GM12872 (cell line): ENCODE data around the gene NTRK3.

ENCODE experiments used
- TF ChIP-seq, protein P1 (sequence below): IDR thresholded peaks from 3 replicates; pipeline ENCODE4 v1.5.1; 2011; ENCODE audit warnings: low read depth, mild to moderate bottlenecking, low read length, moderate library complexity; ENCODE audit not compliant: insufficient read depth

Gene NTRK3

DNA sequence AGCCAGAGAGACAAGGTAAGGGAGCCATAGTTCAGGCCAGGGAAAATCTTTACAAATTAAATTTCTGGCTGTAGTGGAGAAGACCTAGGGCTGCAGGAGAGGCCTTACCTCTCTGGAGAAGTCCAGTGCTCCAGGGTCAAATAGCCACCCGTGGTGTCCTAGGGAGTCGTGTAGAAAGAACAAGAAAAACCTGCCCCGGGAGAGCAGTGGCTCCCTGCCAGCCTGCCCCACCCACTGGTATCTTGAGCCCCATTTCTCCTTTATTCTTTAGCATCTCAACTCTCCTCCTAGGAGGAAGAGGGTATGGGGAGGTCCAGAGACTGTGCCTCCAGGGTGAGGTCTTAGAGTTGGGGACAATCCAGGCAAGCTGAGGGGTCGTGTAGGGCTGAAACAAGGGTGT is 32.1 kb upstream of the NTRK3 start:
- TF ChIP-seq, protein P1, sequence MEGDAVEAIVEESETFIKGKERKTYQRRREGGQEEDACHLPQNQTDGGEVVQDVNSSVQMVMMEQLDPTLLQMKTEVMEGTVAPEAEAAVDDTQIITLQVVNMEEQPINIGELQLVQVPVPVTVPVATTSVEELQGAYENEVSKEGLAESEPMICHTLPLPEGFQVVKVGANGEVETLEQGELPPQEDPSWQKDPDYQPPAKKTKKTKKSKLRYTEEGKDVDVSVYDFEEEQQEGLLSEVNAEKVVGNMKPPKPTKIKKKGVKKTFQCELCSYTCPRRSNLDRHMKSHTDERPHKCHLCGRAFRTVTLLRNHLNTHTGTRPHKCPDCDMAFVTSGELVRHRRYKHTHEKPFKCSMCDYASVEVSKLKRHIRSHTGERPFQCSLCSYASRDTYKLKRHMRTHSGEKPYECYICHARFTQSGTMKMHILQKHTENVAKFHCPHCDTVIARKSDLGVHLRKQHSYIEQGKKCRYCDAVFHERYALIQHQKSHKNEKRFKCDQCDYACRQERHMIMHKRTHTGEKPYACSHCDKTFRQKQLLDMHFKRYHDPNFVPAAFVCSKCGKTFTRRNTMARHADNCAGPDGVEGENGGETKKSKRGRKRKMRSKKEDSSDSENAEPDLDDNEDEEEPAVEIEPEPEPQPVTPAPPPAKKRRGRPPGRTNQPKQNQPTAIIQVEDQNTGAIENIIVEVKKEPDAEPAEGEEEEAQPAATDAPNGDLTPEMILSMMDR = no peak

DNA sequence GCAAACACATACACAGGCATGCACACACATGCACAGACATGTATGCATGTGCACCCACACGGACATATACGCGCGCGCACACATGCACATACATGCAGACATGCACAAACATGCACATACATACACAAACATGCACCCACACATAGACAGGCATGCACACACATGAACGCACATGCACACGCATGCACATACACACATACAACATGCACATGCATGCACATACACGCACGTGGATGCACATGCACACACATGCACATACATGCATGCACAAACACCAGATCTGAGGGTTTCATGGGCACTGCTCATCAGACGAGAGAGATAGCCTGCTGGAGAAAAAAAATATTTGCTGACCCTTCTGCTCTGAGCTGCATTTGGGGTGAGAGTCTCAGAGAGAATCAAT is 31.7 kb upstream of the NTRK3 start:
- TF ChIP-seq, protein P1 = no peak

- TF ChIP-seq, protein P1 = no peak
Observed at GRCh38 chr15:88284318-88284998, 27.9 kb upstream of the NTRK3 start.

DNA sequence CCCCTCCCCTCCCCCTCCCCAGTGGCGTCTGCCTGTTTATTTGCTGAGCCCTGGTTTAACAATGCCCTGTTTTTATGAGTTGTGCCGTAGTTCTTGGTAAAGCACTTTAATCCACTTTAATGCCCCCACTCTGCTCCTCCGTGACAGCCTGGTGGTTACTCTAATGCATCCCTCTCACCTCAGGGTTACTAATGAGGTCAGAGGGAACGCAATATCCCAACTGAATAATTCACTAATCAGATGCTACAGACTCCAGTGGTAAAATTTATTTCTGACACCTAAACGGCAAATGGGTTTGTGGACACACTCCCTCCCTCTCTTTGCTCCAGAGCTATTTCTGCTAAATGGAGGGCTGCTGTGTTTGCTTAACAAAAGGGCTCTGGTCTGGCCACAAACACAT is 26.1 kb upstream of the NTRK3 start:
- TF ChIP-seq, protein P1 = no peak

- TF ChIP-seq, protein P1 = no peak
Observed at GRCh38 chr15:88276821-88277410, 20.4 kb upstream of the NTRK3 start.

GRCh38 chr15:88275804-88276203 is 19.3 kb upstream of the NTRK3 start:
- TF ChIP-seq, protein P1 = no peak

GRCh38 chr15:88274553-88275460 is 18.3 kb upstream of the NTRK3 start:
- TF ChIP-seq, protein P1 = peak; percentile 95
